ENCODE data around the gene EXOC3L4. TPM values are rescaled to one million over a fixed set of nuclear protein-coding genes. Genes with fewer than 3 reads are reported as not detected.

EXOC3L4 gene
- total and polyA plus RNA-seq, 2 donors (not counting 3 experiments of a cell fraction or from before 2014, with no cell fraction given), result not detected

DNA sequence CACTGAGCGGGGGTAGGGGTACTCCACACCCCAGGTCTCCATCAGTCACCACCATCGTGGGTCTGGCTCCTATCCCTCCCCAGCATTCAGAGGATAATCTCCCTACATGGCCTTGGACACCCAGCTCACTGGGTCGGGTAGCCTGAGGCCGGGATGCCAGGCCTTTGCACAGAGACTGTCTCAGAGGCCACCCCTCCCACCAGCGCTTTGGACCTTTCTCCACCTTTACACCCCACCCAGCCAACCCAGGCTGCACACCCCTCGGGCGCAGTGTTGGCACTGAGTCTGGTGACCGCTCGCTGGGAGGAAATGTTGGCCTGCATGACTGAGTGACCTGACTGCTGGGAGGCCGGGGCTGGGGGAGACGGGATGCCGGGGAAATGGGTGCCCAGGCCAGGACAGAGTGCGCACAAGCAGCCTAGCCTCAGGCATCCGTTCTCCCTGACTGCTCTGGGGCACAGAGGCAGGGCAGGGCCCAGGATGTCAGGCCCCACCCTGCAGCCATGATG lies 21.1 kb upstream of the EXOC3L4 start:
- no TSS peak for BruUV-seq (replicated peaks)
- Histone ChIP-seq H3K9ac (replicated peaks; ENCODE audit: extremely low read depth, insufficient read depth, low read length) (no peak overlapping the region), H3K4me1 (ENCODE audit: control insufficient read depth, extremely low read depth, insufficient read depth, low read length) (peaks cover 8% of the 10 kb centered on the region), H3K4me2 (ENCODE audit: insufficient read depth, low read length) (no peak overlapping the region), H3K27me3 (ENCODE audit: control insufficient read depth in 2 of 2, insufficient read depth in 2 of 2, low read length in 2 of 2) (no peaks in the 10 kb centered on the region), H2AFZ (ENCODE audit: low read depth, low read length) (no peak overlapping the region), H4K20me1 (replicated peaks; ENCODE audit: control insufficient read depth, extremely low read depth, insufficient read depth, low read length) (no peaks in the 10 kb centered on the region), H3K9me3 (replicated peaks; ENCODE audit: control insufficient read depth, insufficient read depth, low read length) (no peaks in the 10 kb centered on the region), H3K27ac (ENCODE audit: insufficient read depth, low read depth, low read length) (no peak overlapping the region), H3K36me3 (ENCODE audit: control insufficient read depth in 2 of 2, extremely low read depth in 1 of 2, insufficient read depth in 2 of 2, low read length in 2 of 2) (no peaks in the 10 kb centered on the region), H3K79me2 (ENCODE audit: control insufficient read depth, insufficient read depth, low read length) (no peaks in the 10 kb centered on the region), H3K9me1 (replicated peaks; ENCODE audit: control insufficient read depth, extremely low read depth, insufficient read depth, low read length) (no peaks in the 10 kb centered on the region), H3K4me3 (replicated peaks in 1 of 3; ENCODE audit: insufficient read depth in 1 of 3, low read depth in 1 of 3, low read length in 3 of 3) (no peak overlapping the region)
- FAIRE-seq (no peak), DNase-seq (ENCODE audit: low read depth, low spot score) (no peak)
- TF ChIP-seq, protein P1, sequence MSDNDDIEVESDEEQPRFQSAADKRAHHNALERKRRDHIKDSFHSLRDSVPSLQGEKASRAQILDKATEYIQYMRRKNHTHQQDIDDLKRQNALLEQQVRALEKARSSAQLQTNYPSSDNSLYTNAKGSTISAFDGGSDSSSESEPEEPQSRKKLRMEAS (IDR thresholded peaks at IDR 0.05; ENCODE audit: insufficient read depth, insufficient read length), result no peak
- TF ChIP-seq, protein P2, sequence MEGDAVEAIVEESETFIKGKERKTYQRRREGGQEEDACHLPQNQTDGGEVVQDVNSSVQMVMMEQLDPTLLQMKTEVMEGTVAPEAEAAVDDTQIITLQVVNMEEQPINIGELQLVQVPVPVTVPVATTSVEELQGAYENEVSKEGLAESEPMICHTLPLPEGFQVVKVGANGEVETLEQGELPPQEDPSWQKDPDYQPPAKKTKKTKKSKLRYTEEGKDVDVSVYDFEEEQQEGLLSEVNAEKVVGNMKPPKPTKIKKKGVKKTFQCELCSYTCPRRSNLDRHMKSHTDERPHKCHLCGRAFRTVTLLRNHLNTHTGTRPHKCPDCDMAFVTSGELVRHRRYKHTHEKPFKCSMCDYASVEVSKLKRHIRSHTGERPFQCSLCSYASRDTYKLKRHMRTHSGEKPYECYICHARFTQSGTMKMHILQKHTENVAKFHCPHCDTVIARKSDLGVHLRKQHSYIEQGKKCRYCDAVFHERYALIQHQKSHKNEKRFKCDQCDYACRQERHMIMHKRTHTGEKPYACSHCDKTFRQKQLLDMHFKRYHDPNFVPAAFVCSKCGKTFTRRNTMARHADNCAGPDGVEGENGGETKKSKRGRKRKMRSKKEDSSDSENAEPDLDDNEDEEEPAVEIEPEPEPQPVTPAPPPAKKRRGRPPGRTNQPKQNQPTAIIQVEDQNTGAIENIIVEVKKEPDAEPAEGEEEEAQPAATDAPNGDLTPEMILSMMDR (IDR thresholded peaks at IDR 0.05; ENCODE audit: extremely low read depth in 1 of 2, insufficient read depth in 1 of 2, low read depth in 1 of 2, low read length in 2 of 2), result no peak
- no peak for TF ChIP-seq EZH2 (IDR thresholded peaks at IDR 0.05; ENCODE audit: borderline replicate concordance, low read depth, low read length, severe bottlenecking)
- TF ChIP-seq POLR2A (IDR thresholded peaks at IDR 0.05; ENCODE audit: low read depth, low read length), result no peak
- TF ChIP-seq POLR2AphosphoS5 (IDR thresholded peaks at IDR 0.05; ENCODE audit: insufficient read depth, low read depth, low read length), result no peak
- TF ChIP-seq FOS (IDR thresholded peaks at IDR 0.05; ENCODE audit: borderline replicate concordance, insufficient read depth, low read length), result no peak
- TF ChIP-seq MYC (IDR thresholded peaks at IDR 0.05; ENCODE audit: low read depth, low read length), result no peak
- TF ChIP-seq GATA2 (IDR thresholded peaks at IDR 0.05; ENCODE audit: insufficient read depth, insufficient read length, low read depth, low read length), result no peak
- no peak for TF ChIP-seq JUN (IDR thresholded peaks at IDR 0.05; ENCODE audit: borderline replicate concordance, insufficient read depth, insufficient read length, low read depth)
- POLR2A ChIA-PET, result no interaction called here
- intact Hi-C loops (cut with micrococcal nuclease) (no loop called here), dilution Hi-C loops (cut with MboI; ENCODE audit: extremely low pct_ligation_motif_present, low sequenced_read_pairs) (no loop called here)
- CTCF ChIA-PET, result interaction anchor here (1.9 kb wide), 1 partner anchor 17 kb away, joined by 11 read pairs; the partner anchor contains the start of gene CDC42BPB
